HG03064 (cell line): Measurements from ENCODE around the gene ATP5MC3.
A peak's percentile ranks its signal among the peaks of the same experiment; 100 is the strongest.
"Not testable (repeated sequence)": the region's sequence is repeated elsewhere in the genome, so short reads cannot be mapped to it uniquely, and the experiment has no call there.

ENCODE experiments used
- ATAC-seq: cut with Tn5 transposase; IDR thresholded peaks from one replicate; pipeline ENCODE4 v1.9.1; 2021; ENCODE audit warnings: low read depth; ENCODE audit not compliant: unreplicated experiment

ATP5MC3 gene

GRCh38 chr2:175181104-175181876 lies at the start of gene ATP5MC3:
Gene ATP5MC3 (minus strand): TSS chr2:175181710. CDS start chr2:175181393, 317 bp downstream.
- peak; percentile 92 for ATAC-seq

- ATAC-seq = not testable (repeated sequence)
Measured at GRCh38 chr2:175228601-175229000, 47.1 kb upstream of the ATP5MC3 start.

GRCh38 chr2:175228179-175228578 lies 46.7 kb upstream of the ATP5MC3 start:
- ATAC-seq = no peak

GRCh38 chr2:175227393-175227792 lies 45.9 kb upstream of the ATP5MC3 start:
- ATAC-seq = no peak

- ATAC-seq = no peak
Measured at GRCh38 chr2:175220075-175220474, 38.6 kb upstream of the ATP5MC3 start.

GRCh38 chr2:175218551-175218950 lies 37.0 kb upstream of the ATP5MC3 start:
- no peak for ATAC-seq

- ATAC-seq = no peak
Measured at GRCh38 chr2:175207741-175208438, 26.4 kb upstream of the ATP5MC3 start.

- no peak for ATAC-seq
Measured at GRCh38 chr2:175206866-175207265, 25.4 kb upstream of the ATP5MC3 start.

GRCh38 chr2:175205523-175205922 lies 24.0 kb upstream of the ATP5MC3 start:
- no peak for ATAC-seq

GRCh38 chr2:175203621-175204496 lies 22.3 kb upstream of the ATP5MC3 start:
- ATAC-seq = no peak

GRCh38 chr2:175195012-175195411 lies 13.5 kb upstream of the ATP5MC3 start:
- ATAC-seq = no peak

- no peak for ATAC-seq
Measured at GRCh38 chr2:175188761-175189160, 7.3 kb upstream of the ATP5MC3 start.

- ATAC-seq = no peak
Measured at GRCh38 chr2:175187378-175187777, 5.9 kb upstream of the ATP5MC3 start.

GRCh38 chr2:175183674-175184073 lies 2.2 kb upstream of the ATP5MC3 start:
- no peak for ATAC-seq

- no peak for ATAC-seq
Measured at GRCh38 chr2:175181877-175182308, 383 bp upstream of the ATP5MC3 start.

GRCh38 chr2:175180701-175181103 lies 808 bp downstream of the ATP5MC3 start:
- peak; percentile 51 for ATAC-seq

GRCh38 chr2:175176624-175177023 lies 4.9 kb downstream of the ATP5MC3 start:
- no peak for ATAC-seq

GRCh38 chr2:175175896-175176295 lies 5.6 kb downstream of the ATP5MC3 start:
- ATAC-seq = no peak

- no peak for ATAC-seq
Measured at GRCh38 chr2:175175320-175175719, 6.2 kb downstream of the ATP5MC3 start.

- ATAC-seq = no peak
Measured at GRCh38 chr2:175170659-175171304, 10.7 kb downstream of the ATP5MC3 start.
